SK-N-SH treated with all-trans-retinoic acid at 6 μM for 48 hours (cell line): ENCODE data around the gene AHSG.

Experiments
- RARB ChIP-seq: fragments of 250-450 bp; sonication (Bioruptor Pico); IDR thresholded peaks from 2 replicates; pipeline ENCODE4 v1.8.0; 2021; ENCODE audit warnings: mild to moderate bottlenecking, moderate library complexity
- TF ChIP-seq, protein P1 (sequence below): fragments of 250-450 bp; sonication (Bioruptor Pico); IDR thresholded peaks from 2 replicates; pipeline ENCODE4 v1.8.0; 2021; ENCODE audit warnings: low read depth, mild to moderate bottlenecking, moderate library complexity, borderline replicate concordance

DNA sequence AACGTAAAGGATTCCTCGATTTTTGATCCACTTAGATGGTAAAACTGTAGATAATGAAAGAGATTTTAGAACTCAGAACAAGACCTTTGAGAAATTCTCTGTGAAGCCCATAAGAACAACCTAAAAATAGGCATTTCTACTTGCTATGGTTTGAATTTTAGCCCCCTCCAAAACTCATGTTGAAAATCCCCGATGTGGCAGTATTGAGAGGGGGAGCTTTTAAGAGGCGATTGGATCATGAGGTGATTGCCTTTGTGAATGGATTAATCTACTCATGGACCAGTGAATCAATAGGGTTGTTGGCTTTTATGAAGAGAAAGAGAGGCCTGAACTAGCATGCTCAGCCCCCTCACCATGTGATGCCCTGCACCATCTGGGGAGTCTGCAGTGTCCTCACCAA lies 20.2 kb upstream of the AHSG start:
- TF ChIP-seq, protein P1, sequence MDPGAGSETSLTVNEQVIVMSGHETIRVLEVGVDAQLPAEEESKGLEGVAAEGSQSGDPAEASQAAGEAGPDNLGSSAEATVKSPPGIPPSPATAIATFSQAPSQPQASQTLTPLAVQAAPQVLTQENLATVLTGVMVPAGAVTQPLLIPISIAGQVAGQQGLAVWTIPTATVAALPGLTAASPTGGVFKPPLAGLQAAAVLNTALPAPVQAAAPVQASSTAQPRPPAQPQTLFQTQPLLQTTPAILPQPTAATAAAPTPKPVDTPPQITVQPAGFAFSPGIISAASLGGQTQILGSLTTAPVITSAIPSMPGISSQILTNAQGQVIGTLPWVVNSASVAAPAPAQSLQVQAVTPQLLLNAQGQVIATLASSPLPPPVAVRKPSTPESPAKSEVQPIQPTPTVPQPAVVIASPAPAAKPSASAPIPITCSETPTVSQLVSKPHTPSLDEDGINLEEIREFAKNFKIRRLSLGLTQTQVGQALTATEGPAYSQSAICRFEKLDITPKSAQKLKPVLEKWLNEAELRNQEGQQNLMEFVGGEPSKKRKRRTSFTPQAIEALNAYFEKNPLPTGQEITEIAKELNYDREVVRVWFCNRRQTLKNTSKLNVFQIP (CRISPR knock-in tag) = no peak
- TF ChIP-seq RARB (CRISPR knock-in tag) = no peak
